ENCODE measurements around the gene PHETA1. TPM values are rescaled to one million over a fixed set of nuclear protein-coding genes. Genes with fewer than 3 reads are reported as not detected.

PHETA1 gene
- total RNA-seq, 1 experiment from 2014 or later, result 10.6 TPM

DNA sequence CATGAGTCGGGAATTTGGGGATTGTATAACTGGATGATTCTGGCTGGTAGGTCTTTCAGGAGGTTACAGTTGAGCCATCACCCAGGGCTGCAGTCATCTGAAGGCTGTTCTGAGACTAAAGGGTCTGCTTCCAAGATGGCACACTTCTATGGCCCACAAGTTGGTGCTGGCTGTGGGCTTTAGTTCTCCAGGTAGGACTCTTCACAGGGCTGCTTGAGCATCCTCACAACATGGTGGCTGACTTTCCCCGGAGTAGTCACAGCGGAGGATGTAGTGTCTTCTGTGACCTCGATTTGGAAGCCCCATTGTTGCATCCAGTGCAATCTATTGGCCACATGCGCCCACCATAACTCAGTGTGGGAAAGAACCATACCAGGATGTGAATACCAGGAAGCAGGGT lies 14.4 kb downstream of the PHETA1 start:
- H3K4me3 ChIP-seq (replicated peaks in 1 of 2; ENCODE audit: low read depth in 1 of 2, low read length in 2 of 2), result no peak overlapping the region
- BruUV-seq (replicated peaks), result no TSS peak
- ChIA-PET CTCF (interaction anchor here (1.0 kb wide), 1 partner anchor 56 kb away, joined by 3 read pairs; no protein-coding TSS in a partner anchor), POLR2A (no interaction called here), RAD21 (ENCODE audit: low non-redundant PET in 1 of 2, low total read pairs in 2 of 2, uncharacterized antibody in 2 of 2, unreplicated experiment in 2 of 2) (no interaction called here)
- intact Hi-C loops (cut with micrococcal nuclease), result no loop called here
- no peak overlapping the region for H2AFZ ChIP-seq (ENCODE audit: low read depth, low read length, poor library complexity, severe bottlenecking)
- H3K4me2 ChIP-seq (ENCODE audit: low read length), result no peak overlapping the region
- H4K20me1 ChIP-seq (ENCODE audit: insufficient read depth), result no peaks in the 10 kb centered on the region
- H3K36me3 ChIP-seq (ENCODE audit: control insufficient read depth in 1 of 2, insufficient read depth in 2 of 2, low read length in 2 of 2), result no peaks in the 10 kb centered on the region
- ATAC-seq (no peak), DNase-seq (ENCODE audit: low read depth, low spot score) (no peak)
- no peak overlapping the region for H3K27ac ChIP-seq (ENCODE audit: low read depth, low read length)
- H3K4me1 ChIP-seq (ENCODE audit: control insufficient read depth in 1 of 2, insufficient read depth in 2 of 2, low read length in 2 of 2), result no peaks in the 10 kb centered on the region
- peaks cover 0 to 2% of the 10 kb centered on the region in 2 experiments; a peak in 1 of 4 replicates for H3K9me3 ChIP-seq (ENCODE audit: control insufficient read depth in 1 of 2, insufficient read depth in 1 of 2, low read depth in 1 of 2, low read length in 2 of 2)
- H3K9ac ChIP-seq (ENCODE audit: low read length), result no peak overlapping the region
- no peaks in the 10 kb centered on the region for H3K9me2 ChIP-seq (ENCODE audit: insufficient read depth)
- no peaks in the 10 kb centered on the region for H3K79me2 ChIP-seq (ENCODE audit: insufficient read depth, low read length)
- TF ChIP-seq EZH2 (IDR thresholded peaks at IDR 0.05) (no peak), ELF1 (IDR thresholded peaks at IDR 0.05; ENCODE audit: borderline replicate concordance, low read depth) (no peak), CBX3 (IDR thresholded peaks at IDR 0.05; ENCODE audit: low read depth) (no peak), POLR2A (IDR thresholded peaks at IDR 0.05; ENCODE audit: borderline replicate concordance, extremely low read depth, insufficient read depth, insufficient read length) (no peak), YY1 (IDR thresholded peaks at IDR 0.05; ENCODE audit: extremely low read depth, insufficient replicate concordance, low read depth, low read length) (no peak), EGR1 (IDR thresholded peaks at IDR 0.05; ENCODE audit: low read depth) (no peak), CEBPB (IDR thresholded peaks at IDR 0.05; ENCODE audit: low read depth) (no peak), POLR2AphosphoS5 (IDR thresholded peaks at IDR 0.05; ENCODE audit: low read depth, low read length) (no peak), EZH2phosphoT487 (IDR thresholded peaks at IDR 0.05; ENCODE audit: borderline replicate concordance) (no peak), ZNF274 (IDR thresholded peaks at IDR 0.05; ENCODE audit: low read depth, low read length) (no peak), SP1 (IDR thresholded peaks at IDR 0.05; ENCODE audit: low read depth) (no peak), SIN3A (IDR thresholded peaks at IDR 0.05; ENCODE audit: low read depth) (no peak), JUND (IDR thresholded peaks at IDR 0.05) (no peak), SRF (IDR thresholded peaks at IDR 0.05; ENCODE audit: low read depth) (no peak), TCF7L2 (IDR thresholded peaks at IDR 0.05; ENCODE audit: borderline replicate concordance, extremely low read depth, insufficient read depth, insufficient read length) (no peak)
- TF ChIP-seq, protein P1, sequence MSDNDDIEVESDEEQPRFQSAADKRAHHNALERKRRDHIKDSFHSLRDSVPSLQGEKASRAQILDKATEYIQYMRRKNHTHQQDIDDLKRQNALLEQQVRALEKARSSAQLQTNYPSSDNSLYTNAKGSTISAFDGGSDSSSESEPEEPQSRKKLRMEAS (IDR thresholded peaks at IDR 0.05), result no peak
- TF ChIP-seq, protein P2, sequence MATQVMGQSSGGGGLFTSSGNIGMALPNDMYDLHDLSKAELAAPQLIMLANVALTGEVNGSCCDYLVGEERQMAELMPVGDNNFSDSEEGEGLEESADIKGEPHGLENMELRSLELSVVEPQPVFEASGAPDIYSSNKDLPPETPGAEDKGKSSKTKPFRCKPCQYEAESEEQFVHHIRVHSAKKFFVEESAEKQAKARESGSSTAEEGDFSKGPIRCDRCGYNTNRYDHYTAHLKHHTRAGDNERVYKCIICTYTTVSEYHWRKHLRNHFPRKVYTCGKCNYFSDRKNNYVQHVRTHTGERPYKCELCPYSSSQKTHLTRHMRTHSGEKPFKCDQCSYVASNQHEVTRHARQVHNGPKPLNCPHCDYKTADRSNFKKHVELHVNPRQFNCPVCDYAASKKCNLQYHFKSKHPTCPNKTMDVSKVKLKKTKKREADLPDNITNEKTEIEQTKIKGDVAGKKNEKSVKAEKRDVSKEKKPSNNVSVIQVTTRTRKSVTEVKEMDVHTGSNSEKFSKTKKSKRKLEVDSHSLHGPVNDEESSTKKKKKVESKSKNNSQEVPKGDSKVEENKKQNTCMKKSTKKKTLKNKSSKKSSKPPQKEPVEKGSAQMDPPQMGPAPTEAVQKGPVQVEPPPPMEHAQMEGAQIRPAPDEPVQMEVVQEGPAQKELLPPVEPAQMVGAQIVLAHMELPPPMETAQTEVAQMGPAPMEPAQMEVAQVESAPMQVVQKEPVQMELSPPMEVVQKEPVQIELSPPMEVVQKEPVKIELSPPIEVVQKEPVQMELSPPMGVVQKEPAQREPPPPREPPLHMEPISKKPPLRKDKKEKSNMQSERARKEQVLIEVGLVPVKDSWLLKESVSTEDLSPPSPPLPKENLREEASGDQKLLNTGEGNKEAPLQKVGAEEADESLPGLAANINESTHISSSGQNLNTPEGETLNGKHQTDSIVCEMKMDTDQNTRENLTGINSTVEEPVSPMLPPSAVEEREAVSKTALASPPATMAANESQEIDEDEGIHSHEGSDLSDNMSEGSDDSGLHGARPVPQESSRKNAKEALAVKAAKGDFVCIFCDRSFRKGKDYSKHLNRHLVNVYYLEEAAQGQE (IDR thresholded peaks at IDR 0.05; ENCODE audit: low read depth), result no peak
- TF ChIP-seq, protein P3, sequence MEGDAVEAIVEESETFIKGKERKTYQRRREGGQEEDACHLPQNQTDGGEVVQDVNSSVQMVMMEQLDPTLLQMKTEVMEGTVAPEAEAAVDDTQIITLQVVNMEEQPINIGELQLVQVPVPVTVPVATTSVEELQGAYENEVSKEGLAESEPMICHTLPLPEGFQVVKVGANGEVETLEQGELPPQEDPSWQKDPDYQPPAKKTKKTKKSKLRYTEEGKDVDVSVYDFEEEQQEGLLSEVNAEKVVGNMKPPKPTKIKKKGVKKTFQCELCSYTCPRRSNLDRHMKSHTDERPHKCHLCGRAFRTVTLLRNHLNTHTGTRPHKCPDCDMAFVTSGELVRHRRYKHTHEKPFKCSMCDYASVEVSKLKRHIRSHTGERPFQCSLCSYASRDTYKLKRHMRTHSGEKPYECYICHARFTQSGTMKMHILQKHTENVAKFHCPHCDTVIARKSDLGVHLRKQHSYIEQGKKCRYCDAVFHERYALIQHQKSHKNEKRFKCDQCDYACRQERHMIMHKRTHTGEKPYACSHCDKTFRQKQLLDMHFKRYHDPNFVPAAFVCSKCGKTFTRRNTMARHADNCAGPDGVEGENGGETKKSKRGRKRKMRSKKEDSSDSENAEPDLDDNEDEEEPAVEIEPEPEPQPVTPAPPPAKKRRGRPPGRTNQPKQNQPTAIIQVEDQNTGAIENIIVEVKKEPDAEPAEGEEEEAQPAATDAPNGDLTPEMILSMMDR (IDR thresholded peaks at IDR 0.05 in 2 of 3, conservative IDR thresholded peaks at IDR 0.05 in 1 of 3; ENCODE audit: borderline replicate concordance in 1 of 3, insufficient read depth in 1 of 3, low read depth in 2 of 3, low read length in 2 of 3), result no peak
- TF ChIP-seq, protein P4, sequence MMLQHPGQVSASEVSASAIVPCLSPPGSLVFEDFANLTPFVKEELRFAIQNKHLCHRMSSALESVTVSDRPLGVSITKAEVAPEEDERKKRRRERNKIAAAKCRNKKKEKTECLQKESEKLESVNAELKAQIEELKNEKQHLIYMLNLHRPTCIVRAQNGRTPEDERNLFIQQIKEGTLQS (IDR thresholded peaks at IDR 0.05), result no peak
- no peaks in the 10 kb centered on the region for H3K27me3 ChIP-seq (ENCODE audit: insufficient read depth, low read length)

Data from HCT116 (cell line).